Peyer's patch (tissue), 4 donors: Measurements from ENCODE around the gene TNP2.

Source experiments
- CTCF ChIP-seq, 6 experiments: fragments of 450-650 bp in 4 of 6; fragments of 200-600 bp in 2 of 6; sonication (generic) in 1 of 6; IDR thresholded peaks; one replicate each; pipeline ENCODE4 v1.5.1; 2017 to 2019; ENCODE audit warnings: antibody characterized with exemption in 6 of 6, mild to moderate bottlenecking in 3 of 6, moderate library complexity in 1 of 6
- POLR2A ChIP-seq, 2 donors: fragments of 450-650 bp; IDR thresholded peaks; one replicate each; pipeline ENCODE4 v1.5.1; 2017; ENCODE audit warnings: antibody characterized with exemption in 2 of 2, mild to moderate bottlenecking in 2 of 2, moderate library complexity in 2 of 2

- no peak for TF ChIP-seq CTCF (IDR thresholded peaks at IDR 0.05)
- TF ChIP-seq POLR2A (IDR thresholded peaks at IDR 0.05), result no peak
Measured at GRCh38 chr16:11265124-11265523, 4.0 kb downstream of the TNP2 start.
